Karpas-422 (cell line): ENCODE data around the gene KCNC3. TPM values are rescaled to one million over a fixed set of nuclear protein-coding genes. Genes with fewer than 3 reads are reported as not detected.
A peak's percentile ranks its signal among the peaks of the same experiment; 100 is the strongest.

Experiments used
- DNase-seq: peaks from one replicate; pipeline ENCODE4 v3.0.0-alpha.2; 2015
- H2AFZ ChIP-seq: fragments of 200-600 bp; sonication (generic); 2 replicates; pipeline ENCODE4 v1.6.1; 2014; ENCODE audit warnings: antibody characterized with exemption, low read length, mixed read lengths
- H3K27ac ChIP-seq: fragments of 200-600 bp; sonication (generic); 2 replicates; pipeline ENCODE4 v1.5.1; 2014; ENCODE audit warnings: mild to moderate bottlenecking, low read length, moderate library complexity
- H3K27me3 ChIP-seq: fragments of 200-600 bp; sonication (generic); 2 replicates; pipeline ENCODE4 v1.6.1; 2014; ENCODE audit warnings: low read length, mixed read lengths
- H3K36me3 ChIP-seq: fragments of 200-600 bp; sonication (generic); 2 replicates; pipeline ENCODE4 v1.6.1; 2014; ENCODE audit warnings: low read length, mixed read lengths; ENCODE audit not compliant: insufficient read depth
- H3K4me1 ChIP-seq: fragments of 200-600 bp; sonication (generic); 2 replicates; pipeline ENCODE4 v1.6.1; 2014; ENCODE audit warnings: mild to moderate bottlenecking, low read length, mixed read lengths
- H3K4me2 ChIP-seq: fragments of 200-600 bp; sonication (generic); 2 replicates; pipeline ENCODE4 v1.6.1; 2014; ENCODE audit warnings: low read length, low read depth, mild to moderate bottlenecking; ENCODE audit not compliant: poor library complexity, severe bottlenecking
- H3K4me3 ChIP-seq: fragments of 200-600 bp; sonication (generic); 2 replicates; pipeline ENCODE4 v1.5.1; 2014; ENCODE audit warnings: mild to moderate bottlenecking, antibody characterized with exemption, low read length, mixed read lengths
- H3K79me2 ChIP-seq: fragments of 200-600 bp; sonication (generic); 2 replicates; pipeline ENCODE4 v1.6.1; 2014; ENCODE audit warnings: mild to moderate bottlenecking, low read length, mixed read lengths
- H3K9ac ChIP-seq: fragments of 200-600 bp; sonication (generic); 2 replicates; pipeline ENCODE4 v1.6.0; 2014; ENCODE audit warnings: low read length
- H3K9me2 ChIP-seq: fragments of 200-600 bp; sonication (generic), shearing (Covaris generic); replicated peaks from 2 replicates; pipeline ENCODE4 v1.6.0; 2014; ENCODE audit warnings: mild to moderate bottlenecking, low read length, moderate library complexity; ENCODE audit not compliant: insufficient read depth
- H3K9me3 ChIP-seq: fragments of 300-700, 200-600 bp; sonication (generic); 2 replicates; pipeline ENCODE4 v1.6.1; 2014; ENCODE audit warnings: low read length, mixed read lengths
- H4K20me1 ChIP-seq: fragments of 200-600 bp; sonication (generic); 2 replicates; pipeline ENCODE4 v1.6.1; 2014; ENCODE audit warnings: mild to moderate bottlenecking, antibody characterized with exemption, low read length, low read depth; ENCODE audit not compliant: insufficient read depth
- total RNA-seq: library from RNA; depleted of rRNA; stranded (reverse); fragments of >200 nt; shearing (Covaris generic); gene quantifications from 2 replicates; pipeline ENCODE4 v1.2.3, GENCODE V29; 2014; ENCODE audit warnings: low replicate concordance; rRNA removed

Gene KCNC3
- total RNA-seq, 1 experiment from 2014 or later: 10.8 TPM

DNA sequence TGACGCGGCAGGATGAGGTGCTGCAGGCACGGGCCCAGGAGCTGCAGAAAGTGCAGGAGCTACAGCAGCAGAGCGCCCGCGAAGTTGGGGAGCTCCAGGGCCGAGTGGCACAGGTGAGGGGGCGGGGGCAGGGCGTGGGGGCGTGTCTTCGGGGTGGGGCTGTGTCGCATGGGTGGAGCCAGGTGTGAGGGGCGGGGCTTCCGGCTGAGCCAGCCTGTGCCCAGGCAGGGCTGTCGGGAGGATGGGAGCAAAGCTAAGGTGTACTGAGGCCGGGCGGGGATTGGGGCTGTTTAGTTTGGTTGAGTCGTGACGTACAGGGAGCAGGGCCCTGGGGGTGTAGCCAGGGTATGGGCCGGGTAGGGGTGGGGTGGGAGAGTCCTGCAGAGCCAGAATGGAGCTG is 62.3 kb downstream of the KCNC3 start:
- H4K20me1 ChIP-seq: peaks cover 4% of the 10 kb centered on the region
- H3K4me1 ChIP-seq: no peaks in the 10 kb centered on the region
- DNase-seq: peak; percentile 80
- H3K4me3 ChIP-seq: no peak overlapping the region
- no peaks in the 10 kb centered on the region for H3K9me3 ChIP-seq
- H3K79me2 ChIP-seq: no peaks in the 10 kb centered on the region
- H3K9me2 ChIP-seq: no peaks in the 10 kb centered on the region
- no peak overlapping the region for H3K9ac ChIP-seq
- no peak overlapping the region for H2AFZ ChIP-seq
- no peak overlapping the region for H3K27ac ChIP-seq
- no peaks in the 10 kb centered on the region for H3K36me3 ChIP-seq
- H3K4me2 ChIP-seq: no peak overlapping the region
- H3K27me3 ChIP-seq: no peaks in the 10 kb centered on the region

DNA sequence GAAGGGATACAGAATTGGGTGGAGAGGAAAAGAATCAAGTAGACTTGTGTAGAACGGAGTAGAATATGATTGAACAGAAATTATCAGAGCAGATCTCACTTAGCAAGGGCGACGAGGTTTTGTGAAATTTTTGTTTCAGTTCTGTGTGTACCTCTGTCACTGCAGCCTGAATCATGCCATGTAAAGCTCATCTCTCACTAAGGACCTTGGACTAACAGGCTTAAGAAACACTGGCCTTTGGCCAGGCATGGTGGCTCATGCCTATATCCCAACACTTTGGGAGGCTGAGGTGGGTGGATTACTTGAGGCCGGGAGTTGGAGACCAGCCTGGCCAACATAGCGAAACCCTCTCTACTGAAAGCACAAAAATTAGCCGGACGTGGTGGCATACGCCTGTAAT is 63.1 kb downstream of the KCNC3 start:
- no peaks in the 10 kb centered on the region for H3K4me1 ChIP-seq
- no peaks in the 10 kb centered on the region for H3K79me2 ChIP-seq
- peaks cover 4% of the 10 kb centered on the region for H4K20me1 ChIP-seq
- H3K27ac ChIP-seq: no peak overlapping the region
- no peaks in the 10 kb centered on the region for H3K36me3 ChIP-seq
- no peak overlapping the region for H2AFZ ChIP-seq
- no peak for DNase-seq
- H3K9me3 ChIP-seq: no peaks in the 10 kb centered on the region
- no peak overlapping the region for H3K4me3 ChIP-seq
- H3K9ac ChIP-seq: no peak overlapping the region
- no peak overlapping the region for H3K4me2 ChIP-seq
- H3K27me3 ChIP-seq: no peaks in the 10 kb centered on the region
- no peaks in the 10 kb centered on the region for H3K9me2 ChIP-seq

DNA sequence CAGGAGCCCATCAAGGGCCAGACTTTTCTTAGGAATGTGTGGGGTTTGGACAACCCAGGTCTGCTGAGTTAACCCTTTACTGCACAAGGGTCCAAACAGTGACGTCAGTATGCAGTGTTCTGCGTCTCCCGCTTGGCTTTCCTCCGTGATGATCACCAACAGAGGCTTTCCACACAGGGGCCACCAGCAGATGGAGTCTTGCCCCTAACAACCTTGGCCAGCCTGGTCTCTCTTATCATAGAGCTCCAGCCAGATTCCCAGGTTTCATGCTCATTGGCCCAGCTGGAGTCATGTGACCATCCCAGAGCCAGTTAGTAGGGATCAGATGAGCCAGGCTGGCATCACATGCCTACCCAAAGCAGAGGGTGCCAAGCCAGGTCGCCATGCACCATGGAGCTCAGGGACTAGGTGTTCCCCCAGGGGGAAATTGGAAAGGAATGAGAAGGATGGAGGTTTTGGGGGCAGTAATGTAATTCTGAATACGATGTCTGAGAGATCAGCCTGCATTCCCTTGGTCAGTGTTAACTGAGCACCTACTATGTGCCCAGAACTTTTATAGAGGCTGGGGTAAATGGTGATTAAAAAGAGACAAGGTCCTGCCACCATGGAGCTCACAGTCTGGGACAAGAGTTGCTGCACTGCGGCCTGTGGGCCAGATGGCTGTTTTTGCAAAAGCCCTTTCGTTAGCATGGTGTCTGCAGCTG is 64.5 kb downstream of the KCNC3 start:
- H3K4me1 ChIP-seq: no peaks in the 10 kb centered on the region
- no peak overlapping the region for H3K4me2 ChIP-seq
- H2AFZ ChIP-seq: no peak overlapping the region
- H3K9me3 ChIP-seq: no peaks in the 10 kb centered on the region
- H3K36me3 ChIP-seq: no peaks in the 10 kb centered on the region
- no peak overlapping the region for H3K9ac ChIP-seq
- H3K9me2 ChIP-seq: no peaks in the 10 kb centered on the region
- H3K79me2 ChIP-seq: no peaks in the 10 kb centered on the region
- H3K4me3 ChIP-seq: no peak overlapping the region
- H3K27me3 ChIP-seq: no peaks in the 10 kb centered on the region
- DNase-seq: no peak
- peaks cover 4% of the 10 kb centered on the region for H4K20me1 ChIP-seq
- no peak overlapping the region for H3K27ac ChIP-seq

DNA sequence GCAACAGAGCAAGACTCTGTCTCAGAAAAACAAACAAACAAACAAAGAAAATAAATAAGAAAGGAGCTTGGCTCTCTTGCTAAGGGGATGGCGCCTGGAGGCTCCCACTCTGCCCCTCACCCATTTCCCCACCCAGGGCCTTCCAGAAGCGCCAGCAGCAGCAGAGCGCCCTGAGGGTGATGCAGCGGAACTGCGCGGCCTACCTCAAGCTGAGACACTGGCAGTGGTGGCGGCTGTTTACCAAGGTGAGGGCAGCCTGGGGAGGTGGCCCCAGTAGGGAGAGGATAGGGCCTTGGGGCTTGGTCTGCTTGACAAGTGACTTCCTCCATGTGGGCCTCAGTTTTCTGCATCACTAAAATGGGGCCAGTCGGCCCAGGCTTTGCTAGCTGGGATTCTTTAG is 66.0 kb downstream of the KCNC3 start:
- H3K27ac ChIP-seq: no peak overlapping the region
- no peak for DNase-seq
- no peaks in the 10 kb centered on the region for H3K4me1 ChIP-seq
- H4K20me1 ChIP-seq: peaks cover 4% of the 10 kb centered on the region
- no peaks in the 10 kb centered on the region for H3K79me2 ChIP-seq
- H3K4me3 ChIP-seq: no peak overlapping the region
- no peak overlapping the region for H2AFZ ChIP-seq
- no peaks in the 10 kb centered on the region for H3K27me3 ChIP-seq
- no peak overlapping the region for H3K4me2 ChIP-seq
- H3K9me3 ChIP-seq: no peaks in the 10 kb centered on the region
- no peak overlapping the region for H3K9ac ChIP-seq
- no peaks in the 10 kb centered on the region for H3K36me3 ChIP-seq
- H3K9me2 ChIP-seq: no peaks in the 10 kb centered on the region

Other genes with a start within 250 kb of the KCNC3 start
- not detected in 2 replicates for gene IZUMO2, start 166.1 kb downstream of the KCNC3 start, total RNA-seq
- not detected in 2 replicates for gene MYH14, start 125.8 kb downstream of the KCNC3 start, total RNA-seq
- gene NAPSA, start 36.3 kb upstream of the KCNC3 start, total RNA-seq: 0.11 and 2.3 TPM in 2 replicates
- gene NR1H2, start 47.1 kb upstream of the KCNC3 start, total RNA-seq: 68.2 and 120 TPM in 2 replicates
- 53.4 and 98.8 TPM in 2 replicates for gene POLD1, start 55.0 kb upstream of the KCNC3 start, total RNA-seq
- gene SPIB, start 89.6 kb upstream of the KCNC3 start, total RNA-seq: 221 and 239 TPM in 2 replicates
- 23.4 and 48.3 TPM in 2 replicates for gene MYBPC2, start 103.5 kb upstream of the KCNC3 start, total RNA-seq
- gene EMC10, start 147.1 kb upstream of the KCNC3 start, total RNA-seq: 63.7 and 93.4 TPM in 2 replicates
- 1.2 TPM in 1 of 2 replicates, not detected in the other for gene GARIN5A, start 147.5 kb upstream of the KCNC3 start, total RNA-seq
- 15.8 and 42.3 TPM in 2 replicates for gene JOSD2, start 181.8 kb upstream of the KCNC3 start, total RNA-seq
- gene ASPDH, start 184.5 kb upstream of the KCNC3 start, total RNA-seq: not detected in 2 replicates
- not detected in 2 replicates for gene LRRC4B, start 239.1 kb upstream of the KCNC3 start, total RNA-seq